Stimulated activated CD8-positive, alpha-beta memory T cell treated with anti-CD3 and anti-CD28 coated beads, Interleukin-4, amount 100 ng/mL, for 4 hours (primary cell): ENCODE data around the gene FAM149B1.

ENCODE experiments used
- DNase-seq, 2 donors: peaks; one replicate each; pipeline ENCODE4 v3.0.0-alpha.2; 2020; ENCODE audit warnings: low read depth in 2 of 2, low spot score in 1 of 2

The FAM149B1 gene

GRCh38 chr10:73263693-73264347 lies 95.9 kb downstream of the FAM149B1 start:
- DNase-seq, result no peak

GRCh38 chr10:73264423-73264822 lies 96.5 kb downstream of the FAM149B1 start:
- DNase-seq, result no peak

GRCh38 chr10:73281097-73281496 lies 113.2 kb downstream of the FAM149B1 start:
- DNase-seq, result no peak

GRCh38 chr10:73287441-73287840 lies 119.5 kb downstream of the FAM149B1 start:
- no peak for DNase-seq

- DNase-seq, result no peak
Observed at GRCh38 chr10:73289958-73290357, 122.0 kb downstream of the FAM149B1 start.

GRCh38 chr10:73293461-73293860 lies 125.5 kb downstream of the FAM149B1 start:
- no peak for DNase-seq
